AG04449 (cell line): ENCODE results near the gene GPX7.
A peak's percentile ranks its signal among the peaks of the same experiment; 100 is the strongest.
"Not testable (repeated sequence)": the region's sequence is repeated elsewhere in the genome, so short reads cannot be mapped to it uniquely, and the experiment has no call there.

Source experiments
- CTCF ChIA-PET: fragments of 350-600 bp; formaldehyde crosslinking; extraction: SDS; loops from one replicate; lab custom pipeline; 2021; ENCODE audit warnings: antibody characterized with exemption; lab: Yijun Ruan, JAX
- POLR2A ChIA-PET: fragments of 400-600, 350-600 bp; formaldehyde crosslinking; extraction: SDS; loops from one replicate; lab custom pipeline; 2020; ENCODE audit warnings: antibody characterized with exemption, inconsistent platforms; lab: Yijun Ruan, JAX
- DNase-seq: peaks from one replicate; pipeline ENCODE4 v3.0.0-alpha.2; 2010; ENCODE audit warnings: low read depth, low spot score
- H3K4me3 ChIP-seq: 2 replicates; pipeline ENCODE4 v1.5.1; 2011; ENCODE audit warnings: low read depth, mild to moderate bottlenecking, control low read depth, low read length
- CTCF ChIP-seq: IDR thresholded peaks from one replicate; pipeline ENCODE4 v1.5.1; 2011; ENCODE audit warnings: mild to moderate bottlenecking, moderate library complexity, low read length, control low read depth, inconsistent platforms; ENCODE audit not compliant: insufficient read depth; ENCODE audit errors: missing control alignments

The GPX7 gene

GRCh38 chr1:52571783-52572182, 30.4 kb upstream of the GPX7 start:
- TF ChIP-seq CTCF = no peak
- no peak for DNase-seq
- no peak overlapping the region for H3K4me3 ChIP-seq
- ChIA-PET CTCF (no interaction called here), POLR2A (no interaction called here)

- no peak overlapping the region for H3K4me3 ChIP-seq
- CTCF ChIA-PET = no interaction called here
- POLR2A ChIA-PET = no interaction called here
- DNase-seq = no peak
- TF ChIP-seq CTCF = no peak
Measured at GRCh38 chr1:52572387-52572786, 29.8 kb upstream of the GPX7 start.

GRCh38 chr1:52574594-52574993, 27.6 kb upstream of the GPX7 start:
- POLR2A ChIA-PET = interaction anchor here (1.0 kb wide), 1 partner anchor 21 kb away, joined by 3 read pairs; no protein-coding TSS in a partner anchor
- CTCF ChIA-PET = no interaction called here
- peak; percentile 90 for DNase-seq
- H3K4me3 ChIP-seq = no peak overlapping the region
- no peak for TF ChIP-seq CTCF

GRCh38 chr1:52576074-52576473, 26.1 kb upstream of the GPX7 start:
- POLR2A ChIA-PET = no interaction called here
- CTCF ChIA-PET = no interaction called here
- no peak for TF ChIP-seq CTCF
- DNase-seq = no peak
- H3K4me3 ChIP-seq = no peak overlapping the region

- CTCF ChIA-PET = not testable (repeated sequence)
Measured at GRCh38 chr1:52578066-52578465, 24.1 kb upstream of the GPX7 start.

GRCh38 chr1:52579415-52579814, 22.8 kb upstream of the GPX7 start:
- ChIA-PET CTCF (interaction anchor here (0.6 kb wide), 1 partner anchor 15 kb away, joined by 3 read pairs; no protein-coding TSS in a partner anchor), POLR2A (no interaction called here)
- no peak for TF ChIP-seq CTCF
- no peak overlapping the region for H3K4me3 ChIP-seq
- no peak for DNase-seq

More at GRCh38 chr1:52578066-52578465, 24.1 kb upstream of the GPX7 start:
- POLR2A ChIA-PET, DNase-seq, H3K4me3 ChIP-seq: not testable (repeated sequence)

- ChIA-PET CTCF (interaction anchor here (0.6 kb wide), 1 partner anchor 14 kb away, joined by 3 read pairs; no protein-coding TSS in a partner anchor), POLR2A (no interaction called here)
- no peak overlapping the region for H3K4me3 ChIP-seq
- no peak for DNase-seq
- no peak for TF ChIP-seq CTCF
Measured at GRCh38 chr1:52580283-52580682, 21.9 kb upstream of the GPX7 start.
